CD4-positive, CD25-positive, alpha-beta regulatory T cell (primary cell): ENCODE measurements around the gene EIF2D. TPM values are rescaled to one million over a fixed set of nuclear protein-coding genes. Genes with fewer than 3 reads are reported as not detected.

Experiments used
- ATAC-seq, 2 donors: fragments of 150-1000 bp; cut with Tn5 transposase; one replicate each; pipeline ENCODE4 v1.10.0; 2021; ENCODE audit warnings: low read depth in 2 of 2, moderate number of reproducible peaks in 2 of 2, moderate library complexity in 1 of 2
- DNase-seq, 3 donors: peaks; one replicate each; pipeline versions ENCODE4 v3.0.0 to v3.0.0-alpha.2; 2012 to 2022; ENCODE audit warnings: mixed read lengths in 1 of 3
- H3K27ac ChIP-seq: one replicate; pipeline ENCODE4 v1.7.0; 2013; ENCODE audit warnings: mild to moderate bottlenecking, low read length; ENCODE audit not compliant: insufficient read depth, poor library complexity, severe bottlenecking
- H3K27me3 ChIP-seq: one replicate; pipeline ENCODE4 v1.7.0; 2013; ENCODE audit warnings: low read length; ENCODE audit not compliant: control insufficient read depth, insufficient read depth
- H3K36me3 ChIP-seq: one replicate; pipeline ENCODE4 v1.7.0; 2013; ENCODE audit warnings: mild to moderate bottlenecking, low read length, moderate library complexity; ENCODE audit not compliant: control insufficient read depth, insufficient read depth
- H3K4me1 ChIP-seq: 2 replicates; pipeline ENCODE4 v1.7.0; 2013; ENCODE audit warnings: mild to moderate bottlenecking, low read length; ENCODE audit not compliant: insufficient read depth, control insufficient read depth, poor library complexity, severe bottlenecking
- H3K4me3 ChIP-seq: one replicate; pipeline ENCODE4 v1.7.0; 2013; ENCODE audit warnings: low read depth, mild to moderate bottlenecking, low read length, moderate library complexity
- H3K9me3 ChIP-seq, 2 experiments: 1 replicate in 1 of 2; 2 replicates in 1 of 2; pipeline ENCODE4 v1.7.0; 2013; ENCODE audit warnings: low read length in 2 of 2, mild to moderate bottlenecking in 1 of 2, moderate library complexity in 1 of 2; ENCODE audit not compliant: control insufficient read depth in 2 of 2
- H3K27ac Mint-ChIP-seq, 3 donors: one replicate each; pipeline ENCODE4 v1.8.0; 2020 to 2022; ENCODE audit warnings: mild to moderate bottlenecking in 3 of 3, mixed read lengths in 3 of 3, moderate library complexity in 2 of 3
- H3K27me3 Mint-ChIP-seq: one replicate; pipeline ENCODE4 v1.8.0; 2022; ENCODE audit warnings: mild to moderate bottlenecking, mixed read lengths
- H3K36me3 Mint-ChIP-seq: one replicate; pipeline ENCODE4 v1.8.0; 2020; ENCODE audit warnings: mixed read lengths
- H3K4me1 Mint-ChIP-seq, 4 donors: one replicate each; pipeline ENCODE4 v1.8.0; 2020 to 2022; ENCODE audit warnings: mixed read lengths in 4 of 4, mild to moderate bottlenecking in 1 of 4
- H3K4me3 Mint-ChIP-seq, 4 donors: one replicate each; pipeline ENCODE4 v1.8.0; 2020 to 2022; ENCODE audit warnings: mild to moderate bottlenecking in 4 of 4, mixed read lengths in 4 of 4, moderate library complexity in 3 of 4
- H3K9me3 Mint-ChIP-seq, 7 donors: one replicate each; pipeline ENCODE4 v1.8.0; 2020 to 2022; ENCODE audit warnings: mixed read lengths in 7 of 7, mild to moderate bottlenecking in 3 of 7, moderate library complexity in 2 of 7
- polyA plus RNA-seq, 4 donors: library from polyadenylated mRNA; unstranded; fragments of 300-500 nt; fragmentation: Illumina TruSeq; gene quantifications; one replicate each; pipeline ENCODE4 v1.2.3, GENCODE V29; 2021
- total RNA-seq: library from RNA; stranded (reverse); gene quantifications from one replicate; pipeline ENCODE4 v1.2.3, GENCODE V29; 2022

EIF2D gene
- total and polyA plus RNA-seq, 5 donors from 2014 or later: 21.3 to 35.7 (median 29.8) TPM

GRCh38 chr1:206579747-206580437 is 32.4 kb downstream of the EIF2D start:
- ATAC-seq (peak; percentile 37 to 38), DNase-seq (peak; percentile 71 to 89 (median 73))
- peaks cover 26 to 94% (median 79%) of the 10 kb centered on the region in 4 donors for H3K4me1 Mint-ChIP-seq
- Histone ChIP-seq H3K4me1 (peaks cover 90% of the 10 kb centered on the region), H3K27me3 (no peaks in the 10 kb centered on the region), H3K27ac (peak overlapping the region; percentile 86), H3K36me3 (peaks cover 43% of the 10 kb centered on the region), H3K9me3 (no peaks in the 10 kb centered on the region), H3K4me3 (peak overlapping the region; percentile 69)
- H3K36me3 Mint-ChIP-seq: peaks cover 41% of the 10 kb centered on the region
- no peaks in the 10 kb centered on the region for H3K27me3 Mint-ChIP-seq
- H3K9me3 Mint-ChIP-seq: no peaks in the 10 kb centered on the region
- peak overlapping the region; percentile 89 to 100 (median 93) for H3K27ac Mint-ChIP-seq
- peak overlapping the region; percentile 68 to 90 (median 78) for H3K4me3 Mint-ChIP-seq

DNA sequence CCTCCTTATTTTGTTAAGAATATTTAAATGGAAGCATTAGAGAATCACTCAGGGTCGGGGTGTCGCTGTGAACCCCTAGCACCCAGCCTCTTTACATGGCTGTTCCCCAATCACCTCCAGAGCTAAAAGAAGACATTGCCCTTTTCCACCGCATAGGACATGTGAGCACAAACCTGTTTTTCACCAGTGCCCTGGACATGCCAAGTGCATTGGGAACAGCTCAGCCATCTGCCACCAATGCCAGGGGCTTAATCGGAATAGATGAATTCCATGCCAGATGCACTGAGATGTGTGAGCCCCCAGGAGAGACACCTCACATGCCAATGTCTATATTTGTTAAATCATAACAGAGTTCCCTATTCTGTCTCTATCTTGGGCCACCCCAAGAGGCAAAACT is 33.3 kb downstream of the EIF2D start:
- H3K36me3 Mint-ChIP-seq: peaks cover 44% of the 10 kb centered on the region
- Histone ChIP-seq H3K4me3 (peak overlapping the region; percentile 69), H3K36me3 (peaks cover 36% of the 10 kb centered on the region), H3K4me1 (peaks cover 99% of the 10 kb centered on the region), H3K27me3 (no peaks in the 10 kb centered on the region), H3K27ac (peak overlapping the region; percentile 86), H3K9me3 (no peaks in the 10 kb centered on the region)
- no peaks in the 10 kb centered on the region for H3K27me3 Mint-ChIP-seq
- no peak for ATAC-seq
- no peak for DNase-seq
- H3K9me3 Mint-ChIP-seq: no peaks in the 10 kb centered on the region
- peak overlapping the region; percentile 89 to 100 (median 93) for H3K27ac Mint-ChIP-seq
- H3K4me3 Mint-ChIP-seq: peak overlapping the region; percentile 68 to 90 (median 78)
- H3K4me1 Mint-ChIP-seq: peaks cover 26 to 99% (median 84%) of the 10 kb centered on the region in 4 donors

- Mint-ChIP-seq H3K4me3 (peak overlapping the region; percentile 68 to 90 (median 78)), H3K9me3 (no peaks in the 10 kb centered on the region), H3K27ac (peak overlapping the region; percentile 89 to 100 (median 93)), H3K27me3 (no peaks in the 10 kb centered on the region), H3K4me1 (peaks cover 22 to 100% (median 85%) of the 10 kb centered on the region in 4 donors), H3K36me3 (peaks cover 42% of the 10 kb centered on the region)
- H3K9me3 ChIP-seq: no peaks in the 10 kb centered on the region
- DNase-seq: peak in 1 of 3 donors; percentile 75
- peaks cover 100% of the 10 kb centered on the region for H3K4me1 ChIP-seq
- ATAC-seq: peak; percentile 41 to 44
- peak overlapping the region; percentile 69 for H3K4me3 ChIP-seq
- peaks cover 37% of the 10 kb centered on the region for H3K36me3 ChIP-seq
- peak overlapping the region; percentile 86 for H3K27ac ChIP-seq
- no peaks in the 10 kb centered on the region for H3K27me3 ChIP-seq
Observed at GRCh38 chr1:206578068-206578977, 33.9 kb downstream of the EIF2D start.

GRCh38 chr1:206577626-206578025 is 34.6 kb downstream of the EIF2D start:
- H3K4me1 Mint-ChIP-seq: peaks cover 21 to 100% (median 84%) of the 10 kb centered on the region in 4 donors
- DNase-seq (no peak), ATAC-seq (no peak)
- H3K4me1 ChIP-seq: peaks cover 100% of the 10 kb centered on the region
- peaks cover 37% of the 10 kb centered on the region for H3K36me3 ChIP-seq
- peak overlapping the region; percentile 89 to 100 (median 93) for H3K27ac Mint-ChIP-seq
- H3K36me3 Mint-ChIP-seq: peaks cover 42% of the 10 kb centered on the region
- no peaks in the 10 kb centered on the region for H3K9me3 Mint-ChIP-seq
- H3K4me3 ChIP-seq: peak overlapping the region; percentile 69
- H3K4me3 Mint-ChIP-seq: peak overlapping the region; percentile 32 to 80 (median 72)
- H3K27me3 ChIP-seq: no peaks in the 10 kb centered on the region
- H3K27ac ChIP-seq: peak overlapping the region; percentile 86
- H3K27me3 Mint-ChIP-seq: no peaks in the 10 kb centered on the region
- no peaks in the 10 kb centered on the region for H3K9me3 ChIP-seq

- Mint-ChIP-seq H3K4me1 (peaks cover 21 to 100% (median 86%) of the 10 kb centered on the region in 4 donors), H3K27ac (peak overlapping the region; percentile 92 to 100 (median 93)), H3K36me3 (peaks cover 50% of the 10 kb centered on the region), H3K27me3 (no peaks in the 10 kb centered on the region), H3K4me3 (peak overlapping the region; percentile 76 to 80 (median 78)), H3K9me3 (no peaks in the 10 kb centered on the region)
- ATAC-seq (no peak), DNase-seq (no peak)
- Histone ChIP-seq H3K4me3 (peak overlapping the region; percentile 66), H3K9me3 (no peaks in the 10 kb centered on the region), H3K27me3 (no peaks in the 10 kb centered on the region), H3K36me3 (peaks cover 40% of the 10 kb centered on the region), H3K27ac (peak overlapping the region; percentile 86), H3K4me1 (peaks cover 99% of the 10 kb centered on the region)
Observed at GRCh38 chr1:206575894-206576737, 36.1 kb downstream of the EIF2D start.

DNA sequence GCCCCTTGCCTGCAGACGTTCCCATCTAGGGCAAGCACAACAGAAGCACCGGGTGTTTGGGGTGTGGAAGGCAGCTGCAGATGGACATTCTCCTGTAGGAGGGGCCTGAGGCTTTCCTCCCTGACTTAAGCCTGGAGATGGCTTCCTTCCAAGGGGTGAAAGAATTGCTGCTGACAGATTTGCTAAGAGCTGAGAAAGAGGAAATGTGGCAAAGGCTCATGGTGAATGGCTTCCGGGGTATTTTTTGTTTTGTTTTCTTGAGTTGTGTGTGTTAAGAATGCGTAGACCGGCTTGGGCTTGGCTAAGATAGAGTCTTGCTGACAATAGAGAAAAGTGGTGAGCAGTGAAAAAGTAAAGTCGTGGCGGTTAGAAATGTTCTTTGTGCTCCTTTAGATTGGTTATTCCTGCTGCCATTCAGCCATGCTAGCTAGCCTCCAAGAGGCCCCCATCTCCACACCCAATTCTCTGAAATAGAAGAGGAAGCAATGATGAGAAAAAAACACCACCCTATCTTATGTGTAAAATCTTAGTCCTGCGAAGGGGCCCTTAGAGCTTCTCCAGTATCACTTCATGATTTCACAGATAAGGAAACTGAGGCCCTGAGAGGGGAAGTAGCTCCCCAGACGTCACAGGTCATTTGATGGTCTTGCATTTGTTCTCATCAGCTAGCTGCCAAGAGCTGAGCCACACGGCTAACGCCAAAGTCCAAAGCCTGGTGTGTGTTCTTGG is 36.9 kb downstream of the EIF2D start:
- H3K4me3 ChIP-seq: peak overlapping the region; percentile 66
- Mint-ChIP-seq H3K4me1 (peaks cover 16 to 100% (median 87%) of the 10 kb centered on the region in 4 donors), H3K36me3 (peaks cover 44% of the 10 kb centered on the region), H3K9me3 (no peaks in the 10 kb centered on the region), H3K27ac (peak overlapping the region; percentile 92 to 100 (median 93)), H3K4me3 (peak overlapping the region; percentile 76 to 80 (median 78)), H3K27me3 (no peaks in the 10 kb centered on the region)
- ATAC-seq (peak; percentile 70 to 77), DNase-seq (peak; percentile 37 to 95 (median 78))
- no peaks in the 10 kb centered on the region for H3K27me3 ChIP-seq
- no peaks in the 10 kb centered on the region for H3K9me3 ChIP-seq
- peak overlapping the region; percentile 86 for H3K27ac ChIP-seq
- H3K36me3 ChIP-seq: peaks cover 40% of the 10 kb centered on the region
- H3K4me1 ChIP-seq: peaks cover 99% of the 10 kb centered on the region
